ENCODE data around the gene ADIPOR2. TPM values are rescaled to one million over a fixed set of nuclear protein-coding genes. Genes with fewer than 3 reads are reported as not detected.

ADIPOR2 gene
- total RNA-seq, 1 experiment from 2014 or later, result 26.5 TPM

DNA sequence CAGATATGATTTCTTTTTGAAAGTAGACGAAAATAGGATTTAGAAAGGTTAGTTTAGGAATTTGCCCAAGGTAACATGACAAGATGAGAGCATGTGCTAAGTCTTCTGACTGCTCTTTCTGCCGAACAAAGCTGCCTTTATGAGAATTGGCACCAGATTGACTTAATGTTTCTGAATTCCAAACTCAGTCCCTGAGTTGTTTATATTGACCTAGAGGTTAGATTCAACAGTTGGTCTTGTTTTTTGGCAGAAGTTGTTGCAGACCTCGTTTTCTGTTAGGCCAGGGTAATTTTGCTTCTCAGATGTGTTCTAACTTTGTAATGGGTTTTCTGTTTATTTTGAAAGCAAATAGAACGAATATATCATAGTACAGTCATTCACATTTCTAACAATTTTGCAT lies 68.0 kb downstream of the ADIPOR2 start:
- BruUV-seq (replicated peaks), result no TSS peak
- CTCF ChIA-PET, result no interaction called here
- H3K79me2 ChIP-seq (ENCODE audit: low read length), result peaks cover 10% of the 10 kb centered on the region; the same call in 1 of the 2 replicates
- no peaks in the 10 kb centered on the region for H4K20me1 ChIP-seq (ENCODE audit: low read length)
- intact Hi-C loops (cut with micrococcal nuclease), result no loop called here
- no peak overlapping the region for H3K4me2 ChIP-seq (ENCODE audit: low read length)
- H3F3A ChIP-seq (ENCODE audit: low read length, unreplicated experiment), result no peaks in the 10 kb centered on the region
- DNase-seq (no peak), ATAC-seq (no peak)
- POLR2A ChIA-PET (ENCODE audit: unreplicated experiment), result no interaction called here
- no peak overlapping the region for H3K9ac ChIP-seq (ENCODE audit: low read length)
- no peak overlapping the region for H3K27ac ChIP-seq (ENCODE audit: low read length)
- no peaks in the 10 kb centered on the region for H3K9me3 ChIP-seq (ENCODE audit: low read length)
- TF ChIP-seq, protein P1, sequence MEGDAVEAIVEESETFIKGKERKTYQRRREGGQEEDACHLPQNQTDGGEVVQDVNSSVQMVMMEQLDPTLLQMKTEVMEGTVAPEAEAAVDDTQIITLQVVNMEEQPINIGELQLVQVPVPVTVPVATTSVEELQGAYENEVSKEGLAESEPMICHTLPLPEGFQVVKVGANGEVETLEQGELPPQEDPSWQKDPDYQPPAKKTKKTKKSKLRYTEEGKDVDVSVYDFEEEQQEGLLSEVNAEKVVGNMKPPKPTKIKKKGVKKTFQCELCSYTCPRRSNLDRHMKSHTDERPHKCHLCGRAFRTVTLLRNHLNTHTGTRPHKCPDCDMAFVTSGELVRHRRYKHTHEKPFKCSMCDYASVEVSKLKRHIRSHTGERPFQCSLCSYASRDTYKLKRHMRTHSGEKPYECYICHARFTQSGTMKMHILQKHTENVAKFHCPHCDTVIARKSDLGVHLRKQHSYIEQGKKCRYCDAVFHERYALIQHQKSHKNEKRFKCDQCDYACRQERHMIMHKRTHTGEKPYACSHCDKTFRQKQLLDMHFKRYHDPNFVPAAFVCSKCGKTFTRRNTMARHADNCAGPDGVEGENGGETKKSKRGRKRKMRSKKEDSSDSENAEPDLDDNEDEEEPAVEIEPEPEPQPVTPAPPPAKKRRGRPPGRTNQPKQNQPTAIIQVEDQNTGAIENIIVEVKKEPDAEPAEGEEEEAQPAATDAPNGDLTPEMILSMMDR (conservative IDR thresholded peaks at IDR 0.05; ENCODE audit: low read depth, low read length), result no peak
- TF ChIP-seq EZH2 (IDR thresholded peaks at IDR 0.05; ENCODE audit: low read length, unreplicated experiment) (no peak), EZH2phosphoT487 (IDR thresholded peaks at IDR 0.05; ENCODE audit: borderline replicate concordance, low read length) (no peak)
- H3K4me3 ChIP-seq (ENCODE audit: low read length), result no peak overlapping the region
- peaks cover 3% of the 10 kb centered on the region; the same call in 1 of the 2 replicates for H3K36me3 ChIP-seq (ENCODE audit: low read depth, low read length)
- no peaks in the 10 kb centered on the region for H3K27me3 ChIP-seq (ENCODE audit: low read length)
- H3K4me1 ChIP-seq (ENCODE audit: insufficient read depth, low read length), result no peaks in the 10 kb centered on the region; the same call in 1 of the 2 replicates
- H3K9me2 ChIP-seq (replicated peaks; ENCODE audit: low read length), result no peaks in the 10 kb centered on the region
- no peak overlapping the region for H2AFZ ChIP-seq (ENCODE audit: low read length)

DNA sequence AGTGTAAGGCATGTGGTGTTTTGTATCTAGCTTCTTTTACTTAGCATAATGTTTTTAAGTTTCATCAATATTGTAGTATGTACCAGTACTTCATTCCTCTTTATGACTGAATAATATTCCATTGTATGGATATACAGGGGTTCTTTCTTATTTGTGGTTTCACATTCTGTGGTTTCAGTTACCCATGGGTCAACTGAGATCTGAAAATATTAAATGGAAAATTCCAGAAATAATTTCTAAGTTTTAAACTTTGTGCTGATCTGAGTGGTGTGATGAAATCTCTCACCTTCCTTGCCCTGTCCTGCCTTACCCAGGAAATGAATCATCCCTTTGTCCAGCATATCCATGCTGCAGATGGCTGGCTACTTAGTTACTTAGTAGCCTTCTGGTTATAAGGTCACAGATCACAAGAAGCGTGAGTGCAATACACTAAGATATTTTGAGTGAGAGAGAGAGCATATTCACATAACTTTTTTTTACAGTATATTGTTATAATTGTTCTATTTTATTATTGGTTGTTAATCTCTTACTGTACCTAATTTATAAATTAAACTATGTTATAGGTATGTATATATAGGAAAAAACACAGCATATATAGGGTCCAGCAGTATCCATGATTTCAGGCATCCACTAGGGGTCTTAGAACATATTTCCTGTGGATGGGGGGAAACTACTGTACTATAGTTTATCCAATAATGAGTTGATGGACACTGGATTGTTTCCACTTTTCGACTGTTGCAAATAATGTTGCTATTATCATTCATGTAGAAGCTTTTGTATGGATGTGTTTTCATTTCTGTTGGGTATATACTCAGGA lies 69.9 kb downstream of the ADIPOR2 start:
- Histone ChIP-seq H3K79me2 (ENCODE audit: low read length) (peaks cover 19% of the 10 kb centered on the region; the same call in 1 of the 2 replicates), H3K9me3 (ENCODE audit: low read length) (no peaks in the 10 kb centered on the region), H3F3A (ENCODE audit: low read length, unreplicated experiment) (no peaks in the 10 kb centered on the region), H3K4me1 (ENCODE audit: insufficient read depth, low read length) (peaks cover 1% of the 10 kb centered on the region; the same call in 1 of the 2 replicates), H2AFZ (ENCODE audit: low read length) (no peak overlapping the region), H3K9me2 (replicated peaks; ENCODE audit: low read length) (no peaks in the 10 kb centered on the region), H3K27me3 (ENCODE audit: low read length) (no peaks in the 10 kb centered on the region), H3K4me3 (ENCODE audit: low read length) (no peak overlapping the region), H3K36me3 (ENCODE audit: low read depth, low read length) (no peaks in the 10 kb centered on the region), H4K20me1 (ENCODE audit: low read length) (no peaks in the 10 kb centered on the region), H3K4me2 (ENCODE audit: low read length) (no peak overlapping the region), H3K9ac (ENCODE audit: low read length) (no peak overlapping the region), H3K27ac (ENCODE audit: low read length) (no peak overlapping the region)
- DNase-seq (no peak), ATAC-seq (peak; percentile 67)
- ChIA-PET CTCF (no interaction called here), POLR2A (ENCODE audit: unreplicated experiment) (no interaction called here)
- intact Hi-C loops (cut with micrococcal nuclease), result no loop called here
- BruUV-seq (replicated peaks), result no TSS peak
- TF ChIP-seq, protein P1 (conservative IDR thresholded peaks at IDR 0.05; ENCODE audit: low read depth, low read length), result no peak
- TF ChIP-seq EZH2 (IDR thresholded peaks at IDR 0.05; ENCODE audit: low read length, unreplicated experiment), result no peak
- TF ChIP-seq EZH2phosphoT487 (IDR thresholded peaks at IDR 0.05; ENCODE audit: borderline replicate concordance, low read length), result no peak

DNA sequence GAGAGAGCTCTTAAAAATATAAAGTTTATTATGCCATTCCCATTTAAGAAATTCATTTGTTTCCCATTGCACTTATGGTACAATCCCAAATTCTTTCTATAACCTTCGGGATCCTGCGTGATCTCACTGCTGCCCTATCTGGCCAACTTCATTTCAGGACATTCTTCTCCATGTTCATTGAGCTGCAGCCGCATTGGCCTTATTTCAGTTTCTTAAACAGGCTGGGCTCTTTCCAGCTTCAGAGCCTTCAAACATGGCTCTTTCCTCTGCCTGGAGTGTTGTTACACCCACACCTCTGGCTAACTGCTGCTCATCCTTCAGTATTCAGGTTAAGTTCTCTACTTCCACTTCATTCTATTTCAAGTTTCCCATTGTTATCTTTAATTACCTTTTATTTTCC lies 71.0 kb downstream of the ADIPOR2 start:
- ATAC-seq (no peak), DNase-seq (no peak)
- H3K9me2 ChIP-seq (replicated peaks; ENCODE audit: low read length), result no peaks in the 10 kb centered on the region
- peaks cover 19% of the 10 kb centered on the region; the same call in 1 of the 2 replicates for H3K79me2 ChIP-seq (ENCODE audit: low read length)
- H3K4me3 ChIP-seq (ENCODE audit: low read length), result no peak overlapping the region
- no peaks in the 10 kb centered on the region for H3K27me3 ChIP-seq (ENCODE audit: low read length)
- TF ChIP-seq EZH2phosphoT487 (IDR thresholded peaks at IDR 0.05; ENCODE audit: borderline replicate concordance, low read length), result no peak
- intact Hi-C loops (cut with micrococcal nuclease), result no loop called here
- H3K4me1 ChIP-seq (ENCODE audit: insufficient read depth, low read length), result peaks cover 10% of the 10 kb centered on the region
- no peak overlapping the region for H3K27ac ChIP-seq (ENCODE audit: low read length)
- H3K36me3 ChIP-seq (ENCODE audit: low read depth, low read length), result no peaks in the 10 kb centered on the region
- H4K20me1 ChIP-seq (ENCODE audit: low read length), result no peaks in the 10 kb centered on the region
- no peaks in the 10 kb centered on the region for H3K9me3 ChIP-seq (ENCODE audit: low read length)
- H3K9ac ChIP-seq (ENCODE audit: low read length), result no peak overlapping the region
- ChIA-PET CTCF (no interaction called here), POLR2A (ENCODE audit: unreplicated experiment) (no interaction called here)
- BruUV-seq (replicated peaks), result no TSS peak
- H3F3A ChIP-seq (ENCODE audit: low read length, unreplicated experiment), result no peaks in the 10 kb centered on the region
- H2AFZ ChIP-seq (ENCODE audit: low read length), result no peak overlapping the region
- no peak overlapping the region for H3K4me2 ChIP-seq (ENCODE audit: low read length)

All from PC-3 (cell line).